Measurements from ENCODE around the gene ARHGAP44.

DNA sequence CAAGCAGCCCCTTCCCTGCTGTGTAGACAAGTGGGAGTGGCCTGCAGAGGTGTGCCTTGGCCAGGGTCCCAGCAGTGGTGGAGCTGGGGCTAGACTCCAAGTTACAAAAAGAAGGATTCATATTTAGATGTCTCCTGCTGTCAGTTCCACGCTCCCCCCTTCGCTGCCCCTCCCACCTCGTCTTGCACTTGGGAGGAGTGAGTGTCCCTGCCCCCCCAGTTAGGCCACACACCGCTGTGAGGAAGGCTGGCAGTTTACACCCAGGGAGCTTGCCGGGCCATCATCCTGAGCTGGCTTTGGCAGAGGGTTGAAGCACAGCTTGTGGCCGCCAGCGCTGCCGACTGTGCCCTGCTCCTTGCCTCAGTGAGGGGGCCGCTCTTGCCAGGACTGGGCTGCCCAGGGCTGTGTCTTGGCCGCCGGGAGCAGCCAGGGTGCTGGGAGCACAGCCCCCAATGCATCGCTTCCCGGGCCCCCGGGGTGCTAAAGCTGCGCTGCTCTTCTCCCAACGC lies 184.3 kb downstream of the ARHGAP44 start:
- TF ChIP-seq, protein P1, sequence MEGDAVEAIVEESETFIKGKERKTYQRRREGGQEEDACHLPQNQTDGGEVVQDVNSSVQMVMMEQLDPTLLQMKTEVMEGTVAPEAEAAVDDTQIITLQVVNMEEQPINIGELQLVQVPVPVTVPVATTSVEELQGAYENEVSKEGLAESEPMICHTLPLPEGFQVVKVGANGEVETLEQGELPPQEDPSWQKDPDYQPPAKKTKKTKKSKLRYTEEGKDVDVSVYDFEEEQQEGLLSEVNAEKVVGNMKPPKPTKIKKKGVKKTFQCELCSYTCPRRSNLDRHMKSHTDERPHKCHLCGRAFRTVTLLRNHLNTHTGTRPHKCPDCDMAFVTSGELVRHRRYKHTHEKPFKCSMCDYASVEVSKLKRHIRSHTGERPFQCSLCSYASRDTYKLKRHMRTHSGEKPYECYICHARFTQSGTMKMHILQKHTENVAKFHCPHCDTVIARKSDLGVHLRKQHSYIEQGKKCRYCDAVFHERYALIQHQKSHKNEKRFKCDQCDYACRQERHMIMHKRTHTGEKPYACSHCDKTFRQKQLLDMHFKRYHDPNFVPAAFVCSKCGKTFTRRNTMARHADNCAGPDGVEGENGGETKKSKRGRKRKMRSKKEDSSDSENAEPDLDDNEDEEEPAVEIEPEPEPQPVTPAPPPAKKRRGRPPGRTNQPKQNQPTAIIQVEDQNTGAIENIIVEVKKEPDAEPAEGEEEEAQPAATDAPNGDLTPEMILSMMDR (IDR thresholded peaks at IDR 0.05) = no peak
- no peak for TF ChIP-seq POLR2A (IDR thresholded peaks at IDR 0.05)

All from thyroid gland (tissue), 4 donors.